GM19238 (cell line): Measurements from ENCODE around the gene SPP1.
"Not testable (repeated sequence)": the region's sequence is repeated elsewhere in the genome, so short reads cannot be mapped to it uniquely, and the experiment has no call there.

ENCODE experiments used
- DNase-seq: peaks from one replicate; pipeline ENCODE4 v3.0.0; 2011; ENCODE audit warnings: low spot score; ENCODE audit not compliant: insufficient read length

SPP1 gene

GRCh38 chr4:88021824-88022223, 46.3 kb downstream of the SPP1 start:
- DNase-seq = no peak

DNA sequence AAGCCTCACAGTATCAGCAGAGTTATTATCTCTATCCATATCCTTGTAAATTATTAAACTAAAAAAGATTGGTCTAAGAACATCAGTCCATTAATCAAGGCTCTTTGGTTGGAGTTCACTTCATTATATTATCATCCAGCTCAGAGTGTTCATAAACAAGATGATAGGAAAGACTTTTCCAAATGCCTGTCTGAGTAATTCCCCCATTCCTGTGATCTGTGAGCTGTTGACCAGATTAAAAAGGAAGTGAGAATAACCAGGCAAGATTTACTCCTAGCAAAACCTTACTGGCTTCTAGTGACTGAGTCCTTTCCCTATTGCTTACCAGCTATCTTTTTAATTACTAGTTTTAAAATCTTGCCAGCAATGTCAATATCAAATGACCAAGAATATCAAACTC, 46.8 kb downstream of the SPP1 start:
- DNase-seq = no peak

- DNase-seq = not testable (repeated sequence)
Observed at GRCh38 chr4:88025868-88026661, 50.6 kb downstream of the SPP1 start.

- no peak for DNase-seq
Observed at GRCh38 chr4:88027611-88028608, 52.4 kb downstream of the SPP1 start.

- no peak for DNase-seq
Observed at GRCh38 chr4:88028946-88029345, 53.4 kb downstream of the SPP1 start.

- no peak for DNase-seq
Observed at GRCh38 chr4:88029556-88029955, 54.0 kb downstream of the SPP1 start.

DNA sequence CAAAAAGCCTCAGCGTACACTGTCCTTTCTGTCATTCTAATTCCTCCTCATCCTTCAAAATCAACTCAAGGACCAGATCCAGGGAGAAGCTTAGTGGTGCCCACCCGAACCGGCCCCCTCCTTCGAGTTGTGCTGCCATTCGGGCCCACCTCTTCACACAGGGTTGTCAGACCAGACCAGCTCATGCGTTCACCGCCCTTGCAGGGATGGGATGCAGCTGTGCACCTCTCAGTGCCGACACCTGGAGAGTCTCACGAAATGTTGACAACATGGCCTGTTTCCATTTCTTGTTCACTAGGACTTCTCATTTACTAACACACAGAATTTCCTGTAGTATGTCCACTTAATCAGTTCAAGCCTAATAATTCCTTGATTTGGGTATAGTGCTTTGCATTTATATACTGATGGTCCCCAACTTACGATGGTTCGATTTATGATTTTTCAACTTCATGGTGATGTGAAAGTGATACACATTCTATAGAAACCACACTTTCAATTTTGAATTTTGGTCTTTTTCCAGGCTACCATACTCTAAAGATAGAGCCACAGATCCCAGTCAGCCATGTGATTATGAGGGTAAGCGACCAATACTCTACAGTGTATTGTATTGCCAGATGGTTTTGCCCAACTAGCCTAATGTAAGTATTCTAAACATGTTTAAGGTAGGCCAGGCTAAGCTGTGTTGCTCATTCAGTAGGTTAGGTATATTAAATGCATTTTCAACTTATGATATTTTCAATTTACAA, 55.2 kb downstream of the SPP1 start:
- DNase-seq = no peak
